Motor neuron (in vitro differentiated cells): Measurements from ENCODE around the gene TMEM245. TPM values are rescaled to one million over a fixed set of nuclear protein-coding genes. Genes with fewer than 3 reads are reported as not detected.

Source experiments
- ATAC-seq, 8 experiments: fragments of 200-7000 bp; cut with Tn5 transposase; replicated peaks in 6 of 8; 2 replicates each; pipeline ENCODE4 v1.8.0; 2021; ENCODE audit warnings: mild to moderate bottlenecking in 8 of 8, moderate library complexity in 8 of 8
- H3K27ac ChIP-seq, 2 donors: fragments of 250-450 bp; sonication (Bioruptor Pico); 2 replicates each; pipeline ENCODE4 v1.9.0; 2021; ENCODE audit warnings: antibody characterized with exemption in 2 of 2, mild to moderate bottlenecking in 2 of 2, moderate library complexity in 1 of 2
- H3K4me1 ChIP-seq, 2 donors: fragments of 250-450 bp; sonication (Bioruptor Pico); replicated peaks in 1 of 2; 2 replicates each; pipeline ENCODE4 v1.6.1; 2021; ENCODE audit warnings: antibody characterized with exemption in 2 of 2, mild to moderate bottlenecking in 2 of 2, moderate library complexity in 1 of 2
- H3K4me3 ChIP-seq, 5 donors: fragments of 250-450 bp; sonication (Bioruptor Pico); 2 replicates each; pipeline ENCODE4 v1.9.0; 2021; ENCODE audit warnings: antibody characterized with exemption in 5 of 5, mild to moderate bottlenecking in 5 of 5, moderate library complexity in 4 of 5
- WGBS, 10 experiments: fragments of 450-650 bp; shearing (Covaris generic); methylation state at CpG; one replicate each; pipeline ENCODE4 v1.0.0; 2022; 5-methylcytosine and 5-hydroxymethylcytosine counted together
- in situ Hi-C, 9 experiments: fragments of 400-800 bp; cut with MboI; loops; one replicate each; pipeline ENCODE4 v1.15.0; 2021; ENCODE audit warnings: low sequenced_read_pairs in 9 of 9, low pct_unique_long_range_greater_than_20kb in 2 of 9; ENCODE audit not compliant: unreplicated experiment in 9 of 9
- total RNA-seq, 8 experiments: library from RNA; unstranded; fragments of 300-600 nt; gene quantifications; 2 replicates each; pipeline versions ENCODE4 v1.2.3 to v1.2.4, GENCODE V29; 2022

The TMEM245 gene
- total RNA-seq, 8 experiments from 2014 or later, result 18.1 to 53.1 (median 30.7) TPM

GRCh38 chr9:109017493-109017892 is 102.3 kb downstream of the TMEM245 start:
- in situ Hi-C loops, result no loop called here
- ATAC-seq, result no peak
- H3K4me3 ChIP-seq, result no peak overlapping the region
- 87 to 100% (median 97%) methylated on average over 3 to 6 of the region's 6 CpGs for WGBS, 10 experiments
- peaks cover 0 to 6% of the 10 kb centered on the region in 2 donors for H3K4me1 ChIP-seq
- no peak overlapping the region for H3K27ac ChIP-seq

- ATAC-seq, result no peak
- peaks cover 0 to 6% of the 10 kb centered on the region in 2 donors for H3K4me1 ChIP-seq
- no peak overlapping the region for H3K27ac ChIP-seq
- in situ Hi-C loops, result no loop called here
- no peak overlapping the region for H3K4me3 ChIP-seq
These were observed 102.7 kb downstream of the TMEM245 start for GRCh38 chr9:109017061-109017460.

GRCh38 chr9:109016132-109016531 is 103.6 kb downstream of the TMEM245 start:
- in situ Hi-C loops, result no loop called here
- Histone ChIP-seq H3K27ac (no peak overlapping the region), H3K4me1 (peaks cover 5 to 12% of the 10 kb centered on the region in 2 donors), H3K4me3 (no peak overlapping the region)
- 20 to 100% (median 75%) methylated on average over 1 of the region's 1 CpG; no CpG with 5 or more reads in 2 of the 10 experiments for WGBS, 10 experiments
- no peak for ATAC-seq

GRCh38 chr9:109014608-109015280 is 105.0 kb downstream of the TMEM245 start:
- in situ Hi-C loops, result no loop called here
- Histone ChIP-seq H3K27ac (no peak overlapping the region), H3K4me3 (no peak overlapping the region)

GRCh38 chr9:109013679-109014607 is 105.8 kb downstream of the TMEM245 start:
- ATAC-seq, result peak in 2 of 8 experiments; percentile 37 to 40
- Histone ChIP-seq H3K4me1 (peaks cover 11 to 18% of the 10 kb centered on the region in 2 donors), H3K4me3 (peak overlapping the region; percentile 55 to 81 (median 75)), H3K27ac (no peak overlapping the region)
- in situ Hi-C loops, result no loop called here
- WGBS, 10 experiments, result 17 to 90% (median 46%) methylated on average over 1 to 9 of the region's 19 CpGs; no CpG with 5 or more reads in 2 of the 10 experiments

More at GRCh38 chr9:109014608-109015280, 105.0 kb downstream of the TMEM245 start:
- H3K4me1 ChIP-seq, result peaks cover 11 to 18% of the 10 kb centered on the region in 2 donors
- ATAC-seq, result no peak
- 70 to 100% (median 91%) methylated on average over 1 to 6 of the region's 7 CpGs for WGBS, 10 experiments

GRCh38 chr9:109012876-109013678 is 106.7 kb downstream of the TMEM245 start, which contains the start of gene CTNNAL1:
CTNNAL1 (minus strand) TSS chr9:109013499; CDS start chr9:109013442, 57 bp downstream.
- 1 to 2% methylated on average over 23 to 33 of the region's 99 CpGs; no CpG with 5 or more reads in 8 of the 10 experiments for WGBS, 10 experiments
- peak within 1 kb of the TSS; percentile 26 to 40 for H3K27ac ChIP-seq
- H3K4me3 ChIP-seq, result peak within 1 kb of the TSS; percentile 55 to 81 (median 75)
- H3K4me1 ChIP-seq, result peaks cover 11 to 18% of the 10 kb centered on the region in 2 donors
- ATAC-seq, result peak; percentile 77 to 91 (median 88)
- in situ Hi-C loops, result no loop called here

GRCh38 chr9:109012009-109012875 is 107.5 kb downstream of the TMEM245 start:
- 0 to 40% (median 5%) methylated on average over 1 to 22 of the region's 29 CpGs; no CpG with 5 or more reads in 1 of the 10 experiments for WGBS, 10 experiments
- peak overlapping the region; percentile 55 to 81 (median 75) for H3K4me3 ChIP-seq
- peaks cover 11 to 18% of the 10 kb centered on the region in 2 donors for H3K4me1 ChIP-seq
- H3K27ac ChIP-seq, result peak overlapping the region; percentile 7 to 40
- peak; percentile 23 to 43 (median 30) for ATAC-seq
- in situ Hi-C loops, result no loop called here

GRCh38 chr9:109011231-109011671 is 108.5 kb downstream of the TMEM245 start:
- H3K27ac ChIP-seq, result no peak overlapping the region
- H3K4me1 ChIP-seq, result peaks cover 11 to 18% of the 10 kb centered on the region in 2 donors
- in situ Hi-C loops, result no loop called here
- ATAC-seq, result no peak
- H3K4me3 ChIP-seq, result peak overlapping the region in 3 of 5 donors; percentile 75 to 81 (median 80)

GRCh38 chr9:109010746-109011145 is 109.0 kb downstream of the TMEM245 start:
- WGBS, 10 experiments, result 0 to 60% (median 33%) methylated on average over 1 of the region's 1 CpG; no CpG with 5 or more reads in 3 of the 10 experiments
- H3K27ac ChIP-seq, result no peak overlapping the region
- in situ Hi-C loops, result no loop called here
- peaks cover 11 to 18% of the 10 kb centered on the region in 2 donors for H3K4me1 ChIP-seq
- ATAC-seq, result peak in 3 of 8 experiments; percentile 4 to 8 (median 7)
- no peak overlapping the region for H3K4me3 ChIP-seq

- WGBS, 10 experiments, result 78 to 100% (median 95%) methylated on average over 1 to 3 of the region's 3 CpGs
- in situ Hi-C loops, result no loop called here
- no peak overlapping the region for H3K4me3 ChIP-seq
- peaks cover 2 to 3% of the 10 kb centered on the region in 2 donors for H3K4me1 ChIP-seq
- ATAC-seq, result no peak
- H3K27ac ChIP-seq, result no peak overlapping the region
These were observed 114.1 kb downstream of the TMEM245 start for GRCh38 chr9:109005678-109006077.

- no peaks in the 10 kb centered on the region for H3K4me1 ChIP-seq
- no peak overlapping the region for H3K4me3 ChIP-seq
- 56 to 100% (median 98%) methylated on average over 1 to 2 of the region's 2 CpGs; no CpG with 5 or more reads in 2 of the 10 experiments for WGBS, 10 experiments
- H3K27ac ChIP-seq, result no peak overlapping the region
- in situ Hi-C loops, result no loop called here
- ATAC-seq, result no peak
These were observed 116.6 kb downstream of the TMEM245 start for GRCh38 chr9:109003116-109003515.

- H3K27ac ChIP-seq, result no peak overlapping the region
- 82 to 100% (median 100%) methylated on average over 1 to 4 of the region's 4 CpGs for WGBS, 10 experiments
These were observed 117.6 kb downstream of the TMEM245 start for GRCh38 chr9:109002141-109002540.

More at GRCh38 chr9:109002141-109002540, 117.6 kb downstream of the TMEM245 start:
- in situ Hi-C loops, result no loop called here
- Histone ChIP-seq H3K4me3 (no peak overlapping the region), H3K4me1 (no peaks in the 10 kb centered on the region)
- ATAC-seq, result no peak
